ENCODE results near the gene ATP10B.

GRCh38 chr5:160637357-160638090 lies 214.5 kb downstream of the ATP10B start:
- TF ChIP-seq POLR2A (IDR thresholded peaks at IDR 0.05; ENCODE audit: low read length) = no peak
- TF ChIP-seq GATA1 (IDR thresholded peaks at IDR 0.05; ENCODE audit: low read depth, low read length) = no peak

All from erythroblast (primary cell).